Liver (tissue), 3 donors: ENCODE results near the gene CLEC1B.

Source experiments
- CTCF ChIP-seq: fragments of 150-350 bp; IDR thresholded peaks from 2 replicates; pipeline ENCODE4 v1.5.1; 2017; ENCODE audit warnings: improper control_type of control experiment, low read depth, low read length; ENCODE audit not compliant: missing input control
- FOXA1 ChIP-seq: IDR thresholded peaks from 2 replicates; pipeline ENCODE4 v1.6.1; 2016; ENCODE audit warnings: antibody characterized with exemption
- GABPA ChIP-seq, 2 donors: IDR thresholded peaks in 1 of 2; conservative IDR thresholded peaks in 1 of 2; 2 replicates each; pipeline ENCODE4 v1.6.1; 2016; ENCODE audit warnings: antibody characterized with exemption in 2 of 2, mild to moderate bottlenecking in 1 of 2, moderate library complexity in 1 of 2
- JUND ChIP-seq, 2 donors: IDR thresholded peaks; 2 replicates each; pipeline ENCODE4 v1.6.1; 2016; ENCODE audit warnings: antibody characterized with exemption in 2 of 2
- MAX ChIP-seq: IDR thresholded peaks from 2 replicates; pipeline ENCODE4 v1.6.1; 2016; ENCODE audit warnings: antibody characterized with exemption
- RAD21 ChIP-seq, 2 donors: IDR thresholded peaks; 2 replicates each; pipeline ENCODE4 v1.6.1; 2016; ENCODE audit warnings: antibody characterized with exemption in 2 of 2, mild to moderate bottlenecking in 2 of 2
- RXRA ChIP-seq, 2 donors: IDR thresholded peaks; 2 replicates each; pipeline ENCODE4 v1.6.1; 2017 to 2018; ENCODE audit warnings: antibody characterized with exemption in 2 of 2, mild to moderate bottlenecking in 1 of 2
- TAF1 ChIP-seq: conservative IDR thresholded peaks from 2 replicates; pipeline ENCODE4 v1.6.1; 2016; ENCODE audit warnings: antibody characterized with exemption, mild to moderate bottlenecking
- YY1 ChIP-seq: IDR thresholded peaks from 2 replicates; pipeline ENCODE4 v1.6.1; 2016; ENCODE audit warnings: antibody characterized with exemption, mild to moderate bottlenecking
- donor health status: healthy.
- donor health status: healthy.

DNA sequence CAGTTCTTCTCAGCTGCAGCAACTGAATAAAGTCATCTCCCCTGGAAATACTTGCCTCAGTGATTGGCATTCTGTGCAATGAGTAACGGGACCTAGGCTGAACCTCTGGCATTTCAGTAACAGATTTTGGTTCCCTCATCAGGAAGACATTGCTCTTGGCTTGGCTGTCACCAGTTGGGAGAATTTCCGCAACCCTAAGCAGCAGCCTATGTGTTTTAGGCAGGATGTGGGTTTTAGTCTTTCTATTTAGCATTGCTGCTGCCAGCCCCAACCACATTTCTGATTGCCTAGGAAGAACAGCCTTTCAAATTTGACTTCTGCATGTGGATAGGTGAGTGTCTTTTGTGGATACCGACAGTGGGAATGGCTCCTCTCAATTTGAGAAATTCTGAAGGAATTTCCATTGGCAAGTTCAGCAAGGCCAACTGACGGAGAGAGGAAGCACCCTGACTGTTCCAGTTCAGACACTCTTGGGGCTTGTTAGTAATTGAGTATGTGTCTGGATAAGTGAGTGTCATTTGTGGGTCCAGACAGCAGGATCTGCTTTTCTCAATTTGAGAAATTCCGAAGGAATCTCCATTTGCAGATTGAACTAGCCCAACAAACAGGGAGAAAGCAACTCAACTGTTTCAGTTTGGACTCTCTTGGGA, 47.8 kb downstream of the CLEC1B start:
- TF ChIP-seq CTCF (no peak), TAF1 (no peak), YY1 (no peak), MAX (no peak), RXRA (IDR thresholded peaks at IDR 0.05) (no peak), GABPA (IDR thresholded peaks at IDR 0.05 in 1 of 2, conservative IDR thresholded peaks at IDR 0.05 in 1 of 2) (no peak), RAD21 (IDR thresholded peaks at IDR 0.05) (no peak), FOXA1 (no peak), JUND (IDR thresholded peaks at IDR 0.05) (no peak)
